ENCODE results near the gene GPR35. TPM values are rescaled to one million over a fixed set of nuclear protein-coding genes. Genes with fewer than 3 reads are reported as not detected.

Gene GPR35
- total RNA-seq, 1 donor from 2014 or later: 0.82 TPM

DNA sequence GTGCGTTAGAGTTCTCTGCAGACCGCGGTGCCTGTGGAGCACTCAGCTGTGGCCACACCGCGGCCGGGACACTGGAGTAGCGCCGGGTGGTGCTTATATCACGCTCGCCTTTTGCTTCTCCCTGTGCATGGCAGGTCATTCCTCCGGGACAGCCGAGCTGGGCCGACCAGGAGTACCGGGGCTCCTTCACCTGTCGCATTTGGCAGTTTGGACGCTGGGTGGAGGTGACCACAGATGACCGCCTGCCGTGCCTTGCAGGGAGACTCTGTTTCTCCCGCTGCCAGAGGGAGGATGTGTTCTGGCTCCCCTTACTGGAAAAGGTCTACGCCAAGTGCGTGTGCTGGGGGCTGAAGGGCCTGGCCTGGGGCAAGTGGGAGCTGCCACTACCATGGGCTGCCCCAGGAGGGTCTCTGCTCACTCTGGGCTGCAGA is 34.6 kb upstream of the GPR35 start:
- peaks cover 4% of the 10 kb centered on the region for H3K36me3 ChIP-seq (ENCODE audit: insufficient read depth, low read length)
- no peaks in the 10 kb centered on the region for H3K9me3 Mint-ChIP-seq (ENCODE audit: unreplicated experiment)
- H3K27ac Mint-ChIP-seq (ENCODE audit: unreplicated experiment): no peak overlapping the region
- FAIRE-seq (no peak), DNase-seq (ENCODE audit: low read depth) (no peak)
- peaks cover 85% of the 10 kb centered on the region for H4K20me1 ChIP-seq (ENCODE audit: insufficient read depth, low read length)
- TF ChIP-seq, protein P1, sequence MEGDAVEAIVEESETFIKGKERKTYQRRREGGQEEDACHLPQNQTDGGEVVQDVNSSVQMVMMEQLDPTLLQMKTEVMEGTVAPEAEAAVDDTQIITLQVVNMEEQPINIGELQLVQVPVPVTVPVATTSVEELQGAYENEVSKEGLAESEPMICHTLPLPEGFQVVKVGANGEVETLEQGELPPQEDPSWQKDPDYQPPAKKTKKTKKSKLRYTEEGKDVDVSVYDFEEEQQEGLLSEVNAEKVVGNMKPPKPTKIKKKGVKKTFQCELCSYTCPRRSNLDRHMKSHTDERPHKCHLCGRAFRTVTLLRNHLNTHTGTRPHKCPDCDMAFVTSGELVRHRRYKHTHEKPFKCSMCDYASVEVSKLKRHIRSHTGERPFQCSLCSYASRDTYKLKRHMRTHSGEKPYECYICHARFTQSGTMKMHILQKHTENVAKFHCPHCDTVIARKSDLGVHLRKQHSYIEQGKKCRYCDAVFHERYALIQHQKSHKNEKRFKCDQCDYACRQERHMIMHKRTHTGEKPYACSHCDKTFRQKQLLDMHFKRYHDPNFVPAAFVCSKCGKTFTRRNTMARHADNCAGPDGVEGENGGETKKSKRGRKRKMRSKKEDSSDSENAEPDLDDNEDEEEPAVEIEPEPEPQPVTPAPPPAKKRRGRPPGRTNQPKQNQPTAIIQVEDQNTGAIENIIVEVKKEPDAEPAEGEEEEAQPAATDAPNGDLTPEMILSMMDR (IDR thresholded peaks at IDR 0.05; ENCODE audit: insufficient read depth, low read depth, low read length): no peak
- TF ChIP-seq EZH2 (IDR thresholded peaks at IDR 0.05; ENCODE audit: insufficient read depth, low read length): no peak
- H3K4me3 ChIP-seq (ENCODE audit: insufficient read depth, low read depth, low read length): no peak overlapping the region
- H3K4me2 ChIP-seq (ENCODE audit: low read length): peak overlapping the region; percentile 42
- H3K27me3 Mint-ChIP-seq (ENCODE audit: low read depth, unreplicated experiment): no peaks in the 10 kb centered on the region
- peaks cover 17% of the 10 kb centered on the region for H3K4me1 Mint-ChIP-seq (ENCODE audit: low read depth, unreplicated experiment)
- H3K4me3 Mint-ChIP-seq (ENCODE audit: unreplicated experiment): no peak overlapping the region
- H3K36me3 Mint-ChIP-seq (ENCODE audit: low read depth, unreplicated experiment): peaks cover 2% of the 10 kb centered on the region
- H3K27ac ChIP-seq (ENCODE audit: low read depth, low read length): no peak overlapping the region
- no peaks in the 10 kb centered on the region for H3K27me3 ChIP-seq (ENCODE audit: insufficient read depth, low read length)
- peaks cover 67% of the 10 kb centered on the region for H3K79me2 ChIP-seq (ENCODE audit: insufficient read depth, low read length)
- no peak overlapping the region for H2AFZ ChIP-seq (ENCODE audit: low read depth, low read length)
- H3K4me1 ChIP-seq (ENCODE audit: insufficient read depth, low read length): peaks cover 21% of the 10 kb centered on the region
- no peak overlapping the region for H3K9ac ChIP-seq (ENCODE audit: low read length)
- no peaks in the 10 kb centered on the region for H3K9me3 ChIP-seq (ENCODE audit: insufficient read depth, low read depth, low read length)

DNA sequence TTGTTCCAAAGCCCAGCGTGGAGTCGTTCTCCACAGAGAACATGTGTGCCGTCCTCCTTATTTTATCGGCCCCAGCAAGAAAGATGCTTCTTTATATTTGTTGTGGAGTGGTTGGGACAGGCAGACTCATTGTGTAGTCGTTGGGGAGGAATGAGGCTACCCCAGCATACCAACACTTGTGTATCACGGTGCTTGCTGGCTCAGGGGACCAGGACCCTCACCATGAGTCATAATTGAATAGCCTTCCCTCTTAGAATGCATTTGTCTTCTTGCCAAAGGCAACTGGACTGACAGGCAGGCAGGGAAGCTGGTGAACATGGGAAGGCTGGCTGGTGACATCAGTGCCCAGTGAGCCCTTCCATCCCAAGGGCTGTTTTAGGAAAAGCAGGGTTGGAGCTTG is 34.1 kb upstream of the GPR35 start:
- DNase-seq (ENCODE audit: low read depth) (peak; percentile 41), FAIRE-seq (peak; percentile 20)
- Histone ChIP-seq H3K36me3 (ENCODE audit: insufficient read depth, low read length) (peaks cover 4% of the 10 kb centered on the region), H3K9ac (ENCODE audit: low read length) (no peak overlapping the region), H3K4me2 (ENCODE audit: low read length) (peak overlapping the region; percentile 42), H2AFZ (ENCODE audit: low read depth, low read length) (no peak overlapping the region), H4K20me1 (ENCODE audit: insufficient read depth, low read length) (peaks cover 88% of the 10 kb centered on the region), H3K4me3 (ENCODE audit: insufficient read depth, low read depth, low read length) (no peak overlapping the region), H3K27me3 (ENCODE audit: insufficient read depth, low read length) (no peaks in the 10 kb centered on the region), H3K79me2 (ENCODE audit: insufficient read depth, low read length) (peaks cover 62% of the 10 kb centered on the region), H3K27ac (ENCODE audit: low read depth, low read length) (no peak overlapping the region), H3K4me1 (ENCODE audit: insufficient read depth, low read length) (peaks cover 20% of the 10 kb centered on the region), H3K9me3 (ENCODE audit: insufficient read depth, low read depth, low read length) (no peaks in the 10 kb centered on the region)
- Mint-ChIP-seq H3K9me3 (ENCODE audit: unreplicated experiment) (no peaks in the 10 kb centered on the region), H3K36me3 (ENCODE audit: low read depth, unreplicated experiment) (peaks cover 4% of the 10 kb centered on the region), H3K4me3 (ENCODE audit: unreplicated experiment) (no peak overlapping the region), H3K27ac (ENCODE audit: unreplicated experiment) (no peak overlapping the region), H3K27me3 (ENCODE audit: low read depth, unreplicated experiment) (no peaks in the 10 kb centered on the region), H3K4me1 (ENCODE audit: low read depth, unreplicated experiment) (peaks cover 17% of the 10 kb centered on the region)
- TF ChIP-seq EZH2 (IDR thresholded peaks at IDR 0.05; ENCODE audit: insufficient read depth, low read length): no peak
- TF ChIP-seq, protein P1 (IDR thresholded peaks at IDR 0.05; ENCODE audit: insufficient read depth, low read depth, low read length): no peak

- Histone ChIP-seq H3K4me2 (ENCODE audit: low read length) (peak overlapping the region; percentile 42), H3K9ac (ENCODE audit: low read length) (no peak overlapping the region), H3K4me3 (ENCODE audit: insufficient read depth, low read depth, low read length) (no peak overlapping the region), H3K9me3 (ENCODE audit: insufficient read depth, low read depth, low read length) (no peaks in the 10 kb centered on the region), H3K27me3 (ENCODE audit: insufficient read depth, low read length) (no peaks in the 10 kb centered on the region), H4K20me1 (ENCODE audit: insufficient read depth, low read length) (peaks cover 91% of the 10 kb centered on the region), H3K27ac (ENCODE audit: low read depth, low read length) (no peak overlapping the region), H2AFZ (ENCODE audit: low read depth, low read length) (no peak overlapping the region), H3K36me3 (ENCODE audit: insufficient read depth, low read length) (peaks cover 4% of the 10 kb centered on the region), H3K4me1 (ENCODE audit: insufficient read depth, low read length) (peaks cover 20% of the 10 kb centered on the region), H3K79me2 (ENCODE audit: insufficient read depth, low read length) (peaks cover 62% of the 10 kb centered on the region)
- Mint-ChIP-seq H3K27ac (ENCODE audit: unreplicated experiment) (no peak overlapping the region), H3K27me3 (ENCODE audit: low read depth, unreplicated experiment) (no peaks in the 10 kb centered on the region), H3K36me3 (ENCODE audit: low read depth, unreplicated experiment) (peaks cover 4% of the 10 kb centered on the region), H3K4me3 (ENCODE audit: unreplicated experiment) (no peak overlapping the region), H3K4me1 (ENCODE audit: low read depth, unreplicated experiment) (peaks cover 17% of the 10 kb centered on the region), H3K9me3 (ENCODE audit: unreplicated experiment) (no peaks in the 10 kb centered on the region)
- FAIRE-seq: no peak
- no peak for TF ChIP-seq EZH2 (IDR thresholded peaks at IDR 0.05; ENCODE audit: insufficient read depth, low read length)
- TF ChIP-seq, protein P1 (IDR thresholded peaks at IDR 0.05; ENCODE audit: insufficient read depth, low read depth, low read length): no peak
- no peak for DNase-seq (ENCODE audit: low read depth)
Observed at GRCh38 chr2:240591784-240592183, 33.5 kb upstream of the GPR35 start.
